Liver (tissue), 9 donors: Measurements from ENCODE around the gene CDH4. TPM values are rescaled to one million over a fixed set of nuclear protein-coding genes. Genes with fewer than 3 reads are reported as not detected.

Experiments used
- DNase-seq: peaks from one replicate; pipeline ENCODE4 v3.0.0-alpha.2; 2017; ENCODE audit warnings: low spot score
- H3K27ac ChIP-seq, 2 donors: one replicate each; pipeline ENCODE4 v1.7.0; 2013; ENCODE audit warnings: inconsistent platforms in 2 of 2, low read length in 2 of 2, control low read depth in 1 of 2, low read depth in 1 of 2, mild to moderate bottlenecking in 1 of 2
- H3K27me3 ChIP-seq, 4 donors: one replicate each; pipeline versions ENCODE4 v1.6.1 to v1.7.0; 2013; ENCODE audit warnings: low read length in 3 of 4, inconsistent platforms in 1 of 4, mild to moderate bottlenecking in 1 of 4, moderate library complexity in 1 of 4; ENCODE audit not compliant: control insufficient read depth in 4 of 4, insufficient read depth in 4 of 4
- H3K36me3 ChIP-seq, 4 donors: one replicate each; pipeline versions ENCODE4 v1.6.1 to v1.7.0; 2013; ENCODE audit warnings: low read length in 3 of 4, mild to moderate bottlenecking in 3 of 4, low read depth in 1 of 4, moderate library complexity in 1 of 4; ENCODE audit not compliant: control insufficient read depth in 4 of 4, insufficient read depth in 3 of 4
- H3K4me1 ChIP-seq, 4 donors: one replicate each; pipeline versions ENCODE4 v1.6.1 to v1.7.0; 2013; ENCODE audit warnings: low read length in 3 of 4, mild to moderate bottlenecking in 3 of 4, moderate library complexity in 1 of 4; ENCODE audit not compliant: control insufficient read depth in 4 of 4, insufficient read depth in 4 of 4
- H3K4me3 ChIP-seq, 3 donors: one replicate each; pipeline versions ENCODE4 v1.6.1 to v1.7.0; 2013; ENCODE audit warnings: low read length in 3 of 3, control low read depth in 1 of 3, low read depth in 1 of 3, mild to moderate bottlenecking in 1 of 3
- H3K9ac ChIP-seq, 2 donors: one replicate each; pipeline ENCODE4 v1.7.0; 2013; ENCODE audit warnings: low read length in 2 of 2, mild to moderate bottlenecking in 2 of 2, moderate library complexity in 2 of 2, control low read depth in 1 of 2, low read depth in 1 of 2
- H3K9me3 ChIP-seq, 4 donors: one replicate each; pipeline versions ENCODE4 v1.6.1 to v1.7.0; 2013; ENCODE audit warnings: low read length in 3 of 4; ENCODE audit not compliant: control insufficient read depth in 4 of 4
- ATF3 ChIP-seq: IDR thresholded peaks from 2 replicates; pipeline ENCODE4 v1.6.1; 2016; ENCODE audit warnings: antibody characterized with exemption
- EGR1 ChIP-seq, 2 donors: IDR thresholded peaks; 2 replicates each; pipeline ENCODE4 v1.6.1; 2016 to 2018; ENCODE audit warnings: antibody characterized with exemption in 2 of 2, low read depth in 2 of 2
- FOXA1 ChIP-seq: IDR thresholded peaks from 2 replicates; pipeline ENCODE4 v1.6.1; 2016; ENCODE audit warnings: antibody characterized with exemption
- FOXA2 ChIP-seq: IDR thresholded peaks from 2 replicates; pipeline ENCODE4 v1.6.1; 2016; ENCODE audit warnings: antibody characterized with exemption
- GABPA ChIP-seq, 2 donors: IDR thresholded peaks in 1 of 2; conservative IDR thresholded peaks in 1 of 2; 2 replicates each; pipeline ENCODE4 v1.6.1; 2016; ENCODE audit warnings: antibody characterized with exemption in 2 of 2, mild to moderate bottlenecking in 1 of 2, moderate library complexity in 1 of 2
- HNF4G ChIP-seq: IDR thresholded peaks from 2 replicates; pipeline ENCODE4 v1.6.1; 2016; ENCODE audit warnings: antibody characterized with exemption
- JUND ChIP-seq, 2 donors: IDR thresholded peaks; 2 replicates each; pipeline ENCODE4 v1.6.1; 2016; ENCODE audit warnings: antibody characterized with exemption in 2 of 2
- MAX ChIP-seq: IDR thresholded peaks from 2 replicates; pipeline ENCODE4 v1.6.1; 2016; ENCODE audit warnings: antibody characterized with exemption
- NR2F2 ChIP-seq: IDR thresholded peaks from 2 replicates; pipeline ENCODE4 v1.6.1; 2016; ENCODE audit warnings: antibody characterized with exemption
- RAD21 ChIP-seq, 2 donors: IDR thresholded peaks; 2 replicates each; pipeline ENCODE4 v1.6.1; 2016; ENCODE audit warnings: antibody characterized with exemption in 2 of 2, mild to moderate bottlenecking in 2 of 2
- RXRA ChIP-seq, 2 donors: IDR thresholded peaks; 2 replicates each; pipeline ENCODE4 v1.6.1; 2017 to 2018; ENCODE audit warnings: antibody characterized with exemption in 2 of 2, mild to moderate bottlenecking in 1 of 2
- SP1 ChIP-seq: IDR thresholded peaks from 2 replicates; pipeline ENCODE4 v1.6.1; 2018; ENCODE audit warnings: antibody characterized with exemption, mild to moderate bottlenecking
- TAF1 ChIP-seq: conservative IDR thresholded peaks from 2 replicates; pipeline ENCODE4 v1.6.1; 2016; ENCODE audit warnings: antibody characterized with exemption, mild to moderate bottlenecking
- YY1 ChIP-seq: IDR thresholded peaks from 2 replicates; pipeline ENCODE4 v1.6.1; 2016; ENCODE audit warnings: antibody characterized with exemption, mild to moderate bottlenecking
- ZBTB33 ChIP-seq: IDR thresholded peaks from 2 replicates; pipeline ENCODE4 v1.6.1; 2016; ENCODE audit warnings: antibody characterized with exemption
- WGBS: extraction: QIAGEN DNeasy Blood & Tissue Kit; methylation state at CpG from one replicate; pipeline ENCODE4 v1.1.7; 2013; 5-methylcytosine and 5-hydroxymethylcytosine counted together
- polyA plus RNA-seq, 2 donors: library from polyadenylated mRNA; stranded (reverse) in 1 of 2; unstranded in 1 of 2; fragments of 200-250 nt in 1 of 2; fragments of >200 nt in 1 of 2; fragmentation: Nextera tagmentation in 1 of 2; extraction: Ambion mirVana in 1 of 2; gene quantifications; one replicate each; pipeline versions ENCODE4 v1.2.1 to v1.2.3, GENCODE V29; 2013 to 2015
- total RNA-seq, 2 donors: library from RNA; depleted of rRNA; stranded (reverse); fragments of >200 nt; gene quantifications; one replicate each; pipeline ENCODE4 v1.2.3, GENCODE V29; 2014
- TF ChIP-seq, protein P1 (sequence below): IDR thresholded peaks from 2 replicates; pipeline ENCODE4 v1.6.1; 2016; ENCODE audit warnings: antibody characterized with exemption, mild to moderate bottlenecking
- TF ChIP-seq, protein P2 (sequence below): fragments of 150-350 bp; IDR thresholded peaks from 2 replicates; pipeline ENCODE4 v1.5.1; 2017; ENCODE audit warnings: improper control_type of control experiment, low read depth, low read length; ENCODE audit not compliant: missing input control
- donor health status: healthy.
- donor health status: healthy.
- donor health status: healthy.
- donor health status: healthy.
- donor health status: healthy.

Gene CDH4
- total and polyA plus RNA-seq, 4 donors, result 0.03 to 0.25 (median 0.19) TPM; not detected in 1

DNA sequence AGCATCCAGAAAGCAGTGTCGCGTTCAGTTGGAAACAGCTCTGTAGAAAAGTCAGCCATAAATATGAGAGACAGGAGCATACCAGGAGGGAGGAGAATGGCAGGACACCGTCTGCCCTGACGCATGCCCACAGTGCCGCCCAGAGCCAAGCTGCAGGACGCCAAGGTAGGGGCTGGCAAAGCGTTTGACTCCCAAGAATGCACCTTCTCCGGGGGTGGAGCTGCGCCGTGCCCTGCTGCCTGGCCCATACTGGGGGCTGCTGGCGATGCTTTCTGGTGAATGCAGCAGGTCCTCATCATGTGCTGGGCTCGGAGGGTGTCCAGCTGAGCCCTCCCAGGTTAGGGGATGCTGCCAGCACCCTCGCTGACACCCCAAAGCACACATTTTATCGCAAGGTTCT, 349.8 kb downstream of the CDH4 start:
- Histone ChIP-seq H3K27me3 (no peaks in the 10 kb centered on the region), H3K36me3 (no peaks in the 10 kb centered on the region), H3K9ac (no peak overlapping the region), H3K4me3 (no peak overlapping the region), H3K9me3 (peaks cover 4 to 13% (median 6%) of the 10 kb centered on the region in 4 donors), H3K27ac (no peak overlapping the region), H3K4me1 (no peaks in the 10 kb centered on the region)
- DNase-seq, result no peak
- WGBS, result 85% methylated on average over 14 of the region's 14 CpGs
- no peak for TF ChIP-seq FOXA2
- TF ChIP-seq, protein P1, sequence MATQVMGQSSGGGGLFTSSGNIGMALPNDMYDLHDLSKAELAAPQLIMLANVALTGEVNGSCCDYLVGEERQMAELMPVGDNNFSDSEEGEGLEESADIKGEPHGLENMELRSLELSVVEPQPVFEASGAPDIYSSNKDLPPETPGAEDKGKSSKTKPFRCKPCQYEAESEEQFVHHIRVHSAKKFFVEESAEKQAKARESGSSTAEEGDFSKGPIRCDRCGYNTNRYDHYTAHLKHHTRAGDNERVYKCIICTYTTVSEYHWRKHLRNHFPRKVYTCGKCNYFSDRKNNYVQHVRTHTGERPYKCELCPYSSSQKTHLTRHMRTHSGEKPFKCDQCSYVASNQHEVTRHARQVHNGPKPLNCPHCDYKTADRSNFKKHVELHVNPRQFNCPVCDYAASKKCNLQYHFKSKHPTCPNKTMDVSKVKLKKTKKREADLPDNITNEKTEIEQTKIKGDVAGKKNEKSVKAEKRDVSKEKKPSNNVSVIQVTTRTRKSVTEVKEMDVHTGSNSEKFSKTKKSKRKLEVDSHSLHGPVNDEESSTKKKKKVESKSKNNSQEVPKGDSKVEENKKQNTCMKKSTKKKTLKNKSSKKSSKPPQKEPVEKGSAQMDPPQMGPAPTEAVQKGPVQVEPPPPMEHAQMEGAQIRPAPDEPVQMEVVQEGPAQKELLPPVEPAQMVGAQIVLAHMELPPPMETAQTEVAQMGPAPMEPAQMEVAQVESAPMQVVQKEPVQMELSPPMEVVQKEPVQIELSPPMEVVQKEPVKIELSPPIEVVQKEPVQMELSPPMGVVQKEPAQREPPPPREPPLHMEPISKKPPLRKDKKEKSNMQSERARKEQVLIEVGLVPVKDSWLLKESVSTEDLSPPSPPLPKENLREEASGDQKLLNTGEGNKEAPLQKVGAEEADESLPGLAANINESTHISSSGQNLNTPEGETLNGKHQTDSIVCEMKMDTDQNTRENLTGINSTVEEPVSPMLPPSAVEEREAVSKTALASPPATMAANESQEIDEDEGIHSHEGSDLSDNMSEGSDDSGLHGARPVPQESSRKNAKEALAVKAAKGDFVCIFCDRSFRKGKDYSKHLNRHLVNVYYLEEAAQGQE, result no peak
- TF ChIP-seq ZBTB33, result no peak
- no peak for TF ChIP-seq RAD21 (IDR thresholded peaks at IDR 0.05)
- TF ChIP-seq HNF4G, result no peak
- TF ChIP-seq MAX, result no peak
- TF ChIP-seq, protein P2, sequence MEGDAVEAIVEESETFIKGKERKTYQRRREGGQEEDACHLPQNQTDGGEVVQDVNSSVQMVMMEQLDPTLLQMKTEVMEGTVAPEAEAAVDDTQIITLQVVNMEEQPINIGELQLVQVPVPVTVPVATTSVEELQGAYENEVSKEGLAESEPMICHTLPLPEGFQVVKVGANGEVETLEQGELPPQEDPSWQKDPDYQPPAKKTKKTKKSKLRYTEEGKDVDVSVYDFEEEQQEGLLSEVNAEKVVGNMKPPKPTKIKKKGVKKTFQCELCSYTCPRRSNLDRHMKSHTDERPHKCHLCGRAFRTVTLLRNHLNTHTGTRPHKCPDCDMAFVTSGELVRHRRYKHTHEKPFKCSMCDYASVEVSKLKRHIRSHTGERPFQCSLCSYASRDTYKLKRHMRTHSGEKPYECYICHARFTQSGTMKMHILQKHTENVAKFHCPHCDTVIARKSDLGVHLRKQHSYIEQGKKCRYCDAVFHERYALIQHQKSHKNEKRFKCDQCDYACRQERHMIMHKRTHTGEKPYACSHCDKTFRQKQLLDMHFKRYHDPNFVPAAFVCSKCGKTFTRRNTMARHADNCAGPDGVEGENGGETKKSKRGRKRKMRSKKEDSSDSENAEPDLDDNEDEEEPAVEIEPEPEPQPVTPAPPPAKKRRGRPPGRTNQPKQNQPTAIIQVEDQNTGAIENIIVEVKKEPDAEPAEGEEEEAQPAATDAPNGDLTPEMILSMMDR, result no peak
- TF ChIP-seq FOXA1, result no peak
- no peak for TF ChIP-seq ATF3
- TF ChIP-seq EGR1 (IDR thresholded peaks at IDR 0.05; ENCODE audit: low read depth in 2 of 2), result no peak
- no peak for TF ChIP-seq TAF1
- TF ChIP-seq JUND (IDR thresholded peaks at IDR 0.05), result no peak
- no peak for TF ChIP-seq SP1

GRCh38 chr20:61603715-61604114, 351.7 kb downstream of the CDH4 start:
- TF ChIP-seq FOXA1, result no peak
- TF ChIP-seq ZBTB33, result no peak
- TF ChIP-seq FOXA2, result no peak
- no peak for TF ChIP-seq RAD21 (IDR thresholded peaks at IDR 0.05)
- no peak for TF ChIP-seq HNF4G
- TF ChIP-seq EGR1 (IDR thresholded peaks at IDR 0.05; ENCODE audit: low read depth in 2 of 2), result no peak
- TF ChIP-seq NR2F2, result no peak
- no peak for TF ChIP-seq TAF1
- TF ChIP-seq YY1, result no peak
- TF ChIP-seq, protein P2, result no peak
- no peak for TF ChIP-seq RXRA (IDR thresholded peaks at IDR 0.05)
- TF ChIP-seq SP1, result no peak
- TF ChIP-seq GABPA (IDR thresholded peaks at IDR 0.05 in 1 of 2, conservative IDR thresholded peaks at IDR 0.05 in 1 of 2), result no peak
- Histone ChIP-seq H3K9me3 (peaks cover 4 to 13% (median 6%) of the 10 kb centered on the region in 4 donors), H3K9ac (no peak overlapping the region), H3K27me3 (no peaks in the 10 kb centered on the region), H3K27ac (no peak overlapping the region), H3K4me3 (no peak overlapping the region), H3K36me3 (no peaks in the 10 kb centered on the region), H3K4me1 (no peaks in the 10 kb centered on the region)
- no peak for DNase-seq
- WGBS, result 80% methylated on average over 5 of the region's 5 CpGs
